ENCODE measurements around the gene BRSK2. TPM values are rescaled to one million over a fixed set of nuclear protein-coding genes. Genes with fewer than 3 reads are reported as not detected.

BRSK2 gene
- total RNA-seq, 5 donors from 2014 or later (not counting 1 experiment from before 2014, with no cell fraction given), result 0.54 to 1.5 (median 0.95) TPM

- Mint-ChIP-seq H3K36me3 (no peaks in the 10 kb centered on the region), H3K27me3 (no peaks in the 10 kb centered on the region), H3K27ac (peak overlapping the region; percentile 61 to 79), H3K4me1 (peaks cover 4 to 16% (median 15%) of the 10 kb centered on the region in 3 donors), H3K9me3 (peaks cover 0 to 7% (median 0%) of the 10 kb centered on the region in 3 donors), H3K4me3 (peak overlapping the region; percentile 76 to 81 (median 76))
- peak; percentile 78 to 87 (median 83) for ATAC-seq (replicated peaks in 1 of 4)
- H3K27ac ChIP-seq (ENCODE audit: low read length), result peak overlapping the region; percentile 94
- H3K4me3 ChIP-seq (ENCODE audit: control insufficient read depth in 1 of 2, extremely low read depth in 1 of 2, low read length in 1 of 2), result peak overlapping the region; percentile 30 to 75
- ChIA-PET POLR2A (interaction anchor here in 1 of 2 donors (0.6 to 1.0 kb wide), 2 partner anchors 54 to 73 kb away, joined by 3 read pairs; partner anchors contain the start of gene TOLLIP), CTCF (no interaction called here)
- H3K9me3 ChIP-seq, result no peaks in the 10 kb centered on the region
- no peaks in the 10 kb centered on the region for H3K36me3 ChIP-seq (ENCODE audit: control insufficient read depth in 2 of 2, extremely low read depth in 1 of 2, insufficient read depth in 1 of 2, low read length in 1 of 2)
- H3K4me1 ChIP-seq (ENCODE audit: control insufficient read depth in 1 of 2, extremely low read depth in 1 of 2, insufficient read depth in 2 of 2, low read length in 2 of 2), result peaks cover 0 to 14% of the 10 kb centered on the region in 2 experiments
- WGBS (ENCODE audit: insufficient coverage), result under 1% methylated on average over 31 of the region's 56 CpGs
- H3K27me3 ChIP-seq (replicated peaks in 1 of 2; ENCODE audit: control insufficient read depth in 2 of 2, extremely low read depth in 1 of 2, insufficient read depth in 2 of 2, low read length in 1 of 2), result peaks cover 0 to 8% of the 10 kb centered on the region in 2 experiments
- DNase-seq, result peak; percentile 50 to 89 (median 71)
Measured at GRCh38 chr11:1382831-1383607, 6.7 kb upstream of the BRSK2 start.

GRCh38 chr11:1384199-1384970, 5.3 kb upstream of the BRSK2 start:
- peaks cover 3 to 20% of the 10 kb centered on the region in 2 experiments for H3K27me3 ChIP-seq (replicated peaks in 1 of 2; ENCODE audit: control insufficient read depth in 2 of 2, extremely low read depth in 1 of 2, insufficient read depth in 2 of 2, low read length in 1 of 2)
- H3K27ac Mint-ChIP-seq, result peak overlapping the region in 1 of 2 donors; percentile 48

DNA sequence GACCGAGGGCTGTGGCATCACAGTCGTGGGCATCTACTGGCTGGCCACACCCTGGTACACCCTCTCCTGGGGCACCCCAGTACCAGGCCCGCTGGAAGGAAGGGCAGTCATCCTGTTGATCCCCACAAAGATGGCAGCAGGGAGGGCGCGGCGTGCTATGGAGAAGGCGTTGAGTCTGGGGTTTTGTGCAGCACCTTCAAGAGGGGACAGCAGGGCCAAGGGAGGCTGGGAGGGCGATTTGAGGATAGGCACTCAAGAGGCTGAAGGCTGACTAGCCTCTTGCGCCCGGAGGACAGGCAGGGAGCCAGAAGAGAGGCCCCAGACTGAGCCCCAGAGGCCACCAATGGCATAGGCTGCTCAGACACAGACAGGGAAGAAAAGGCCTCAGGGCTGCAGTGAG, 2.2 kb upstream of the BRSK2 start:
- no peak overlapping the region for H3K4me3 ChIP-seq (ENCODE audit: control insufficient read depth in 1 of 2, extremely low read depth in 1 of 2, low read length in 1 of 2)
- ATAC-seq (replicated peaks in 1 of 4), result no peak
- Mint-ChIP-seq H3K4me3 (peak overlapping the region; percentile 21 to 65 (median 59)), H3K27me3 (peaks cover 14 to 15% of the 10 kb centered on the region in 2 donors), H3K4me1 (peaks cover 9 to 22% (median 11%) of the 10 kb centered on the region in 3 donors), H3K36me3 (peaks cover 2% of the 10 kb centered on the region), H3K9me3 (no peaks in the 10 kb centered on the region), H3K27ac (no peak overlapping the region)
- peaks cover 3 to 39% of the 10 kb centered on the region in 2 experiments for H3K27me3 ChIP-seq (replicated peaks in 1 of 2; ENCODE audit: control insufficient read depth in 2 of 2, extremely low read depth in 1 of 2, insufficient read depth in 2 of 2, low read length in 1 of 2)
- H3K9me3 ChIP-seq, result no peaks in the 10 kb centered on the region
- H3K36me3 ChIP-seq (ENCODE audit: control insufficient read depth in 2 of 2, extremely low read depth in 1 of 2, insufficient read depth in 1 of 2, low read length in 1 of 2), result no peaks in the 10 kb centered on the region
- DNase-seq, result no peak
- CTCF ChIA-PET, result no interaction called here
- peaks cover 2 to 33% of the 10 kb centered on the region in 2 experiments for H3K4me1 ChIP-seq (ENCODE audit: control insufficient read depth in 1 of 2, extremely low read depth in 1 of 2, insufficient read depth in 2 of 2, low read length in 2 of 2)
- H3K27ac ChIP-seq (ENCODE audit: low read length), result no peak overlapping the region
- WGBS (ENCODE audit: insufficient coverage), result 83% methylated on average over 10 of the region's 10 CpGs
- POLR2A ChIA-PET, result no interaction called here

More at GRCh38 chr11:1384199-1384970, 5.3 kb upstream of the BRSK2 start:
- peaks cover 0 to 6% (median 0%) of the 10 kb centered on the region in 3 donors for H3K9me3 Mint-ChIP-seq
- 69% methylated on average over 9 of the region's 21 CpGs for WGBS (ENCODE audit: insufficient coverage)
- peaks cover 2 to 25% of the 10 kb centered on the region in 2 experiments for H3K4me1 ChIP-seq (ENCODE audit: control insufficient read depth in 1 of 2, extremely low read depth in 1 of 2, insufficient read depth in 2 of 2, low read length in 2 of 2)
- no peak overlapping the region for H3K4me3 ChIP-seq (ENCODE audit: control insufficient read depth in 1 of 2, extremely low read depth in 1 of 2, low read length in 1 of 2)
- no peaks in the 10 kb centered on the region for H3K9me3 ChIP-seq
- DNase-seq (no peak), ATAC-seq (replicated peaks in 1 of 4) (no peak)
- peak overlapping the region; percentile 43 to 76 (median 76) for H3K4me3 Mint-ChIP-seq
- H3K4me1 Mint-ChIP-seq, result peaks cover 4 to 16% (median 15%) of the 10 kb centered on the region in 3 donors
- no peaks in the 10 kb centered on the region for H3K36me3 Mint-ChIP-seq
- H3K27me3 Mint-ChIP-seq, result no peaks in the 10 kb centered on the region
- H3K36me3 ChIP-seq (ENCODE audit: control insufficient read depth in 2 of 2, extremely low read depth in 1 of 2, insufficient read depth in 1 of 2, low read length in 1 of 2), result no peaks in the 10 kb centered on the region
- POLR2A ChIA-PET, result no interaction called here
- CTCF ChIA-PET, result no interaction called here
- no peak overlapping the region for H3K27ac ChIP-seq (ENCODE audit: low read length)

DNA sequence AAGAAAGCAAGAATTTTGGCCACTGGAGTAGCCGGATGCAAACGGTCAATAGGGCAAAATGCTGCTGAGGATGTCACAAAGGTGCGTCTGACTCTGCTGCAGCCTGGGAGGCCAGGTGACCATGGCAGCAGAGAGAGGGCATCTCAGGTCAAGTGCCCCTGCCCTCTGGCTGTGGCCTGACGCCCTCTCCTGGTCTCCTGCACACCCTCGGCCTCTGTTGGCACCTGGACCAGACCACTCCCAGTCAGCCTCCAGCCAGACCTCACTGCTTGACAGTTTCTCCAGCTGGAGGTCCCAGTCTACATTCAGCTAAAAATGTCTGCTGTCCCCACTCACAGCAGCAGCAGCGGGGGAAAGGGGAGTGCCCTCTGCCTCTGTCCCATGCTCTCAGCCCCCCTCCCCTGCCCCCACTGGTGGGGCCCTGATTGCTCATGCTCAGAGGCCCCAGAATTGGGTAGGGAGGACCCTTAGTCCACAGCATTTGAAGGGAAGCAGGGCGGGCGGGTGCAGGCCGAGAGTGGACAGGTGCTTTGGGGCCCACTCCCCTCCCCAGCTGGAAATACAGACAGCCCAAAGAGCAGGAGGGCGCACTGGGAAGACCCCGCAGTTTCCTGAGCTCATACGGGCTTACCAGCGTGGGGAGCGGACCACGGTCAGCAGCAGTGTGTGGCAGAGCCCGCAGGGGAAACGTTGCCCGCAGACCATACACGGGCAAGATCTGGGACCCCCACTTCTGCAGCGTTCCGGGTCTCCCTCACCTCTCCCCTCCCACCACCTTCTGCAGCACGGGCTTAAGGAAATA, 1.6 kb upstream of the BRSK2 start:
- Mint-ChIP-seq H3K36me3 (peaks cover 2% of the 10 kb centered on the region), H3K27ac (no peak overlapping the region), H3K27me3 (peaks cover 21% of the 10 kb centered on the region in 2 donors), H3K4me1 (peaks cover 9 to 22% (median 9%) of the 10 kb centered on the region in 3 donors), H3K4me3 (peak overlapping the region in 2 of 3 donors; percentile 59 to 67), H3K9me3 (no peaks in the 10 kb centered on the region)
- no peaks in the 10 kb centered on the region for H3K36me3 ChIP-seq (ENCODE audit: control insufficient read depth in 2 of 2, extremely low read depth in 1 of 2, insufficient read depth in 1 of 2, low read length in 1 of 2)
- H3K27me3 ChIP-seq (replicated peaks in 1 of 2; ENCODE audit: control insufficient read depth in 2 of 2, extremely low read depth in 1 of 2, insufficient read depth in 2 of 2, low read length in 1 of 2), result peaks cover 5 to 46% of the 10 kb centered on the region in 2 experiments
- ChIA-PET CTCF (no interaction called here), POLR2A (no interaction called here)
- H3K27ac ChIP-seq (ENCODE audit: low read length), result no peak overlapping the region
- WGBS (ENCODE audit: insufficient coverage), result 59% methylated on average over 17 of the region's 22 CpGs
- peak overlapping the region in 1 of 2 donors; percentile 70 for H3K4me3 ChIP-seq (ENCODE audit: control insufficient read depth in 1 of 2, extremely low read depth in 1 of 2, low read length in 1 of 2)
- DNase-seq (no peak), ATAC-seq (replicated peaks in 1 of 4) (no peak)
- H3K4me1 ChIP-seq (ENCODE audit: control insufficient read depth in 1 of 2, extremely low read depth in 1 of 2, insufficient read depth in 2 of 2, low read length in 2 of 2), result peaks cover 2 to 28% of the 10 kb centered on the region in 2 experiments
- no peaks in the 10 kb centered on the region for H3K9me3 ChIP-seq

DNA sequence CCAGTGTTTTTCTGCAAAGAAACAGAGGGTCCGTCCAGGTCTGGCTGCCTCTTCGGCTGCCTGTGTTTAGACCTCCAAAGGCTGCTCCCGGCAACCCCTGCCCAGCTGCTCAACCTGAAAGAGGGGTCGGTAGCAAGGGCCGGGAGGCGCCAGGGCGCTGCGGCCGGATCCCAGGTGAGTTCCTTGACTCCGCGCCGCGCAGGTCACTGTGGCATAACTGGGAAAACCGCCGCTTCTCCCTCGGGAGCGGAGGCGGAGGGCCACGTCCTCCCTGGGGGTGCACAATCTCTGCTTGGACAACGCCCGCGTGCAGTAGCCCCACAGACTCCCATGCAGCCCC, 1.0 kb upstream of the BRSK2 start:
- Mint-ChIP-seq H3K4me3 (peak overlapping the region; percentile 62 to 68 (median 67)), H3K27ac (no peak overlapping the region), H3K27me3 (peaks cover 25 to 26% of the 10 kb centered on the region in 2 donors), H3K4me1 (peaks cover 7 to 20% (median 9%) of the 10 kb centered on the region in 3 donors), H3K36me3 (peaks cover 2% of the 10 kb centered on the region), H3K9me3 (no peaks in the 10 kb centered on the region)
- Histone ChIP-seq H3K4me1 (ENCODE audit: control insufficient read depth in 1 of 2, extremely low read depth in 1 of 2, insufficient read depth in 2 of 2, low read length in 2 of 2) (peaks cover 2 to 23% of the 10 kb centered on the region in 2 experiments), H3K36me3 (ENCODE audit: control insufficient read depth in 2 of 2, extremely low read depth in 1 of 2, insufficient read depth in 1 of 2, low read length in 1 of 2) (no peaks in the 10 kb centered on the region), H3K9me3 (no peaks in the 10 kb centered on the region), H3K27ac (ENCODE audit: low read length) (no peak overlapping the region), H3K4me3 (ENCODE audit: control insufficient read depth in 1 of 2, extremely low read depth in 1 of 2, low read length in 1 of 2) (peak overlapping the region; percentile 23 to 70), H3K27me3 (replicated peaks in 1 of 2; ENCODE audit: control insufficient read depth in 2 of 2, extremely low read depth in 1 of 2, insufficient read depth in 2 of 2, low read length in 1 of 2) (peaks cover 5 to 51% of the 10 kb centered on the region in 2 experiments)
- ChIA-PET CTCF (no interaction called here), POLR2A (no interaction called here)
- 8% methylated on average over 20 of the region's 22 CpGs for WGBS (ENCODE audit: insufficient coverage)
- no peak for DNase-seq
- no peak for ATAC-seq (replicated peaks in 1 of 4)
